Stimulated activated CD4-positive, alpha-beta T cell treated with anti-CD3 and anti-CD28 coated beads, Interleukin-4, amount 100 ng/mL, for 1 hour (primary cell): ENCODE data around the gene DNAJC5G.
"Not testable (repeated sequence)": the region's sequence is repeated elsewhere in the genome, so short reads cannot be mapped to it uniquely, and the experiment has no call there.

ENCODE experiments used
- DNase-seq: peaks from one replicate; pipeline ENCODE4 v3.0.0-alpha.2; 2020

DNAJC5G gene

GRCh38 chr2:27281855-27282559 lies 6.8 kb downstream of the DNAJC5G start, which contains the start of gene TRIM54:
TSS of gene TRIM54 (plus strand) at chr2:27282429. CDS start at chr2:27282732, 303 bp downstream.
- DNase-seq: no peak

DNA sequence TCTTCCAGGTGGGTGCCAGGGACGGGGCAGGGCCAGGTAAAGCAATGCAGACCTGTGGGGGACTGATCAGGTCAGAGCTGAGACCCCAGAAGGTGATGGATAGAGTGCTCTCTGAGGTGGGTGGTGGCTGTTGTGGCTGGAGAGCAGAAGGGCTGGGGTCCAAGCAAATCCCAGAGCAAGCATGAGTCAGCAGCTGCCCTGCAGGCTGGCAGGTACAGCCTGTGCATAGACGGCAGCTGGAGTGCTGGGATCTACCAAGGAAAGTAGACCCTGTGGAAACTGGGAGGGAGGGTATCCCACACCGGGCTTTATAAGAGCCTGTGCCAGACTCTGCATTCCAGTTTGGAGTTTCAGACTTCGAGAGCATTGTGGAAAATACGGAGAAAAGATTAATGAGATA lies 7.7 kb downstream of the DNAJC5G start:
- no peak for DNase-seq

GRCh38 chr2:27284996-27285395 lies 9.8 kb downstream of the DNAJC5G start:
- DNase-seq: no peak

- DNase-seq: no peak
These were observed 10.2 kb downstream of the DNAJC5G start for GRCh38 chr2:27285481-27285880.

DNA sequence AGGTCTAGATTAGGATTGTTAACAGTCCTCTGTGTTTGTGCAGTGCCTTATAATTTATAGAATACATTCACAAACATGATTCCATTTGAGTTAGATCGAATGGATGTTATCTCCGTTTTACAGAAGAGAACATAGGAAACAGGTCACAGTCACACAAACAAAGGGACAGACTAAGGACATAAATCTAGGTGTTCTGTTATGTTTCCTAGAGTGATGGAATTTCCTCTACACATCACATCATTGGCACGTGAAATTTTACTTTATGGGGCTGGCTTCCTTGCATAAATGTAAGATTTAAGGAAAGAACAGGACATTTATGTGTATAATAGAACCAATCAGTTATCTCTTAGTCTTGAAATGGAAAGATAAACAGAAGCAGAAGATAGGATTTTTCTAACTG lies 13.4 kb downstream of the DNAJC5G start:
- DNase-seq: no peak

GRCh38 chr2:27290549-27290948 lies 15.3 kb downstream of the DNAJC5G start:
- DNase-seq: no peak

GRCh38 chr2:27291865-27292264 lies 16.6 kb downstream of the DNAJC5G start:
- no peak for DNase-seq

DNA sequence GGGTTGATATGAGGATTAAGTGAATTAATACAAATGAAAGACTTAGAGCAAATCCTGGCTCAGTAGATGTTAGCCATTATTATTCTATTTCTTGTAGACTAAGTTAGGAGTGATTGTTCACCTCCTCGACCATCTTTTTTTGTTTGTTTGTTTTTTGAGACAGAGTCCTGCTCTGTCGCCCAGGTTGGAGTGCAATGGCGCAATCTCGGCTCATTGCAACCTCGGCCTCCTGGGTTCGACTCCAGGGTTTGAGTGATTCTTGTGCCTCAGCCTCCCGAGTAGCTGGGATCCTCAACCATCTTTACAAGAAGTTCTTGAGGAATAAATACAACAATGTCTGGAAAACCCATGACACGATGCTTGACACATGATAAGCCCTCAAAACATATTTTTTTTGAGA lies 19.7 kb downstream of the DNAJC5G start:
- DNase-seq: no peak

GRCh38 chr2:27296481-27296880 lies 21.2 kb downstream of the DNAJC5G start:
- no peak for DNase-seq

DNA sequence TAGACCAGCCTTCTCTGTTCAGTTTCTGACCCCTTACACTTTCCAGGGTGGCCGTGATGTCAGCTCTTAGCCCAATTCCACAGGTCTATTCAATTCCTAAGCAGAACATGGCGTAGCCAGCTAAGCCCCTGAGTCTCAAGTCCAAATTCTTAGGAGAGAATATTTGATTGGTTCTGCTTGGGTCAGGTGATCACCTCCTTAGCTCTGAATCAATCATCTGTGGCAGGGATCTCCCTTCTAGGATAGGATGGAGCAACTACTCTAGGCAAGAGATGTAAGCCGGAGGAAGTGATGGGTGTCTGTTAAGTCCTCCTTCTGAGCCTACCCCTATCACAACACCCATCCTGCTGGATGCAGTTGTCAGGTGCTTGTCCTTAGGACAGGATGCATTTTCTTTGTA lies 22.0 kb downstream of the DNAJC5G start:
- no peak for DNase-seq

DNA sequence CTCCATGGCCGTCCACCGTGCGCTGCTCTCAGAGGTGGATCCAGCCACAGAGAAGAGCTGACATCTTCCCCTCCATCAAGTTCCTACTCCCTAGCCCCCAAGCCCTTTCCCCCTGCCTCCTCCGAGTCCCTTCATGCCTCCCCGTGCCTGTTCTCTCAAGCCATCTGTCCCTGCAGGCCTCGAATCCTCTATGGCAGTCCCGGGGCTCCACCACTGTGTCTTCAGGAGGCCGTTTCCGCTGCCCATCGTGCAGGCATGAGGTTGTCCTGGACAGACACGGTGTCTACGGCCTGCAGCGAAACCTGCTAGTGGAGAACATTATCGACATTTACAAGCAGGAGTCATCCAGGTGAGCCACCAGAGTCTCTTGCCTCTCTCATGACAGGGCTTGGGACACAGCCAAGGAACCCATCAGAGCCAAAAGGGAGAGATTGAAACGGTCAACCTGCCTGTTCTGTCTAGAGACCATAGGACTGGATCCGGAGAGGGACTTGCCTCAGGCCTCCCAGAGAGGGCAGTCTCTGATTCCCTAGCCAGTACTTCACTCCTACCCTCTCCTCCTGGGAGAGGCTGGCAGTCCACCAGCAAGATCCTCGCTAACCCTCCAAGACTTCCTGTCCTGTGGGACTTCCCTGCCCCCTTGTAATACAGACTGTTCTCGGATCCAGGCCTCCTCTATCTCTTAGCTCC lies 23.3 kb downstream of the DNAJC5G start:
- DNase-seq: no peak

- DNase-seq: not testable (repeated sequence)
These were observed 25.4 kb downstream of the DNAJC5G start for GRCh38 chr2:27300606-27301005.

DNA sequence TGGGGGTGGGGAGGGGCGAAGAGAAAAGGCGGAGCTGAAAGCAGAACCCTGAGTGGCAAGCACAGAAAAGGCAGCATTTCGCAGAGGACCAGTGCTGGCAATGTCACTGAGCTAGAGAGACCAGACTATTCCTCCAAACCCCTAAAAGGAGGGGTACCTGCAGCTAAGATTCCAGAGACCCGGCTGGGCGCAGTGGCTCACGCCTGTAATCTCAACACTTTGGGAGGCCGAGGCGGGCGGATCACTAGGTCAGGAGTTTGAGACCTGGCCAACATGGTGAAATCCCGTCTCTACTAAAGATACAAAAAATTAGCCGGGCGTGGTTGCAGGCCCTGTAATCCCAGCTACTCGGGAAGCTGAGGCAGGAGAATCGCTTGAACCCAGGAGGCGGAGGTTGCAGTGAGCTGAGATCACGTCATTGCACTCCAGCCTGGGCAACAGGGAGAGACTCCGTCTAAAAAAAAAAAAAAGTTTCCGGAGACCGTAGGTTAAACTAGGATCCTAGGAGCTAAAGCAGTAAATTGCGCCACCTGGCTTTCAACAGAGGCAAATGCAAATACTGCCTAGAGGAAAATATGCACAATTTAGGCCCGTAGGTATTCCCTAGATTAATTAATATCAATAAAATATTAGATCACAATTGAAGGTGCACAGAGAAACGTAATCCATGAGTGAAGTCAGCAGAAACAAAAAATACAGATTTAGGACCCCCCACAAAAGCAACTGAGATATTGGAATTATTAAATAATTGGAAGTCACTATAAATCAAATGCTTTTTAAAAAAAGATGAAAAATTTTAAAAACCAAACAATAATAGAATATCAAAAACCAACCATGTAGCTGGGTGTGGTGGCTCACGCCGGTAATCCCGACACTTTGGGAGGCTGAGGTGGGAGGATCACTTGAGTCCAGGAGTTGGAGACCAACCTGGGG lies 28.1 kb downstream of the DNAJC5G start:
- no peak for DNase-seq

GRCh38 chr2:27304488-27305240 lies 29.4 kb downstream of the DNAJC5G start:
- no peak for DNase-seq

- DNase-seq: no peak
These were observed 30.3 kb downstream of the DNAJC5G start for GRCh38 chr2:27305516-27305915.

DNA sequence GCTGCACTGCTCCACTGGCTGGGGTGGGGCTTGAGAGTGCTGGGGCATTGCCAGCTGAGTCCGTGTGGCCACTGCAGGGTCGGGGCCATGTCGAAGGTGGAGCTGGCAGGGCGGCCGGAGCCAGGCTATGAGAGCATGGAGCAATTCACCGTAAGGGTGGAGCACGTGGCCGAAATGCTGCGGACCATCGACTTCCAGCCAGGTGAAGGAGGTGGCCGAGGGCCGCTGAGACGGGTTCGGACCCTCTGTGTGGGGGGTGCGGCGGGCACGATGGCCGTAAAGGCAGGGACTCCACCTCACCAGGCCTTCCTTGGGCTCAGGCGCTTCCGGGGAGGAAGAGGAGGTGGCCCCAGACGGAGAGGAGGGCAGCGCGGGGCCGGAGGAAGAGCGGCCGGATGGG lies 30.9 kb downstream of the DNAJC5G start:
- no peak for DNase-seq

- peak; percentile 51 for DNase-seq
These were observed 31.5 kb downstream of the DNAJC5G start for GRCh38 chr2:27306573-27307286.

GRCh38 chr2:27307287-27307544 lies 32.0 kb downstream of the DNAJC5G start:
- no peak for DNase-seq

DNA sequence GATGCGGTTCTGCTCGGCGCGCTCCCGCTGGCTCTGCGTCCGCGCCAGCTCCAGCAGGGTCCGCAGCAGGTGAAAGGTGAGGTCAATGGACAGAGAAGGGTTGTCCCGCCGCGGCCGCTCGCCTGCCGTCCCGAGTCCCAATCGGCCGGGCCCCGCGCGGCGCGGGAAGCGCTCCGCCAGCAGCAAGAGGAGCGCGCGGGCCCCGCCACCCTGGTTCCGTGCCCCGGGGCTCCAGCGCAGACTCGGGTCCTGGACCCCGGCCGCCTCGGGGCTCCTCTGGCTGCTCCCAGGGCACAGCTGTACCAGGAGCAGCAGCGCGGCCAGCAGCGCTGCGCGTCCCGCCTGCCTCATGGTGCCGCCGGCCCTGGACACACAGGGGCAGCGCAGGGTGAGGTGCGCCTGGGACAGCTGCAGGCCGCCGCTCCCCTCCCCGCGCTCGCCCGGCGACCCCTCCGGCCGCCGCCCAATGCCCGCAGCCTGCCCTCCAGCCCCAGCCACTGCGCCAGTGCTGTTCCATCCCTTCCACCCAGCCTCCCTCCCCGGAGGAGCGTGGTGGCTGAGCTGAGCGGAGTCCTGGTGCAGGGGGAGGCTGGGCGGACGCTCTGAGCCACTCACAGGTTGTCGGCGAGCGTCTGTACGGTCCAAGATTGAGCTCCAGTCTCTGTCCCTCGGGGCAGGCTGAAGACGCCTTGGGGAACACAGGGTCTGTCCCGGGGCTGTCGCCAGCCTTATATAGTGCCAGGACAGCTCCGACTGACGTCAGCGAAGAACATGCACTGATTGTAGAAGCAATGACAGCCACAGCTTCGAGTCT lies 32.5 kb downstream of the DNAJC5G start:
- no peak for DNase-seq

- no peak for DNase-seq
These were observed 33.2 kb downstream of the DNAJC5G start, which contains the start of gene UCN for GRCh38 chr2:27308359-27308881. TSS of gene UCN (minus strand) at chr2:27308445. CDS start at chr2:27307895, 550 bp downstream.

DNA sequence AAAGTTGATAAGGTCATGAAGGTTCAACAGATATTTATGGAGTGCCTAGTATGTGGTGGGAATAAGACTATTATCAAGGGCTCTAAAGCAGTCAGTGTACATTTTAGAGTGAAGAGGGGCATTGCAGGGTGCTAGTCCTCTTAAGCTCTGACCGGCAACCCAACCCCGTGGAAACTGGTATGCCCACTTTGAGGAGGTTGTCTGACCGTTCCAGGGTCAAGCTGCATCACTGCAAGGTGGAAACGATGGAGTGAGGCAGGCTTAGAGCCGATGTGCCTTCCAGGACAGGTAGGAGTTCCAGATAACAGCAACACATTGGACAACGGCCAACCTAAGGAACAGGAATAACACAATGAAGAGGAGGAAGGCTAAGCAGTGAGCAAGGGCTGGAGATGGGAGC lies 34.4 kb downstream of the DNAJC5G start:
- DNase-seq: no peak
